HCT116 (cell line): ENCODE measurements around the gene DAGLA. TPM values are rescaled to one million over a fixed set of nuclear protein-coding genes. Genes with fewer than 3 reads are reported as not detected.

Experiments used
- ATAC-seq: fragments of 200-7000 bp; cut with Tn5 transposase; 2 replicates; pipeline ENCODE4 v1.9.1; 2020; ENCODE audit warnings: mild to moderate bottlenecking, moderate library complexity
- BruUV-seq: library from RNA; stranded (reverse); fragments of 400-500 nt; replicated peaks from 2 replicates; lab custom pipeline; 2021; lab: Mats Ljungman, UMichigan
- CTCF ChIA-PET: fragments of 300-600 bp; sonication (Branson Sonifier 250); formaldehyde crosslinking; loops from one replicate; lab custom pipeline; 2021; ENCODE audit warnings: antibody characterized with exemption; lab: Charles Lee
- POLR2A ChIA-PET: fragments of 300-600, 350-600 bp; sonication (Branson Sonifier 250); formaldehyde crosslinking; loops from one replicate; lab custom pipeline; 2021; ENCODE audit warnings: antibody characterized with exemption; lab: Charles Lee
- RAD21 ChIA-PET, 2 experiments: fragments of 300-600 bp; sonication (Branson Sonifier 250); formaldehyde crosslinking; loops; one replicate each; lab custom pipeline; 2023; ENCODE audit warnings: low total read pairs in 2 of 2; ENCODE audit not compliant: uncharacterized antibody in 2 of 2, unreplicated experiment in 2 of 2, low non-redundant PET in 1 of 2; lab: Charles Lee
- DNase-seq: peaks from one replicate; pipeline ENCODE4 v3.0.0-alpha.2; 2010; ENCODE audit warnings: low read depth, low spot score
- H2AFZ ChIP-seq: fragments of 200-600 bp; shearing (Covaris generic), sonication (generic); 2 replicates; pipeline ENCODE4 v1.6.1; 2017; ENCODE audit warnings: low read depth, mixed run types, mixed read lengths, antibody characterized with exemption, low read length; ENCODE audit not compliant: poor library complexity, severe bottlenecking
- H3K27ac ChIP-seq: 2 replicates; pipeline ENCODE4 v1.5.1; 2012; ENCODE audit warnings: low read depth, low read length
- H3K27me3 ChIP-seq: fragments of 200-600 bp; sonication (generic); 2 replicates; pipeline ENCODE4 v1.6.1; 2016; ENCODE audit warnings: mixed run types, low read length, mixed read lengths; ENCODE audit not compliant: insufficient read depth
- H3K36me3 ChIP-seq, 2 experiments: fragments of 200-500 bp in 1 of 2; fragments of 200-600 bp in 1 of 2; sonication (Bioruptor generic) in 1 of 2; sonication (generic) in 1 of 2; 2 replicates each; pipeline versions ENCODE4 v1.5.1 to v1.6.1; 2014 to 2016; ENCODE audit warnings: low read length in 2 of 2, inconsistent platforms in 1 of 2, mixed read lengths in 1 of 2, mixed run types in 1 of 2; ENCODE audit not compliant: insufficient read depth in 2 of 2, control insufficient read depth in 1 of 2
- H3K4me1 ChIP-seq, 2 experiments: fragments of 200-600 bp in 1 of 2; sonication (generic) in 1 of 2; 2 replicates each; pipeline versions ENCODE4 v1.5.1 to v1.6.1; 2012 to 2017; ENCODE audit warnings: low read length in 2 of 2, inconsistent platforms in 1 of 2, mild to moderate bottlenecking in 1 of 2, mixed read lengths in 1 of 2, mixed run types in 1 of 2, moderate library complexity in 1 of 2; ENCODE audit not compliant: insufficient read depth in 2 of 2, control insufficient read depth in 1 of 2
- H3K4me2 ChIP-seq: fragments of 200-600 bp; sonication (generic); 2 replicates; pipeline ENCODE4 v1.6.1; 2017; ENCODE audit warnings: mixed run types, low read length, mixed read lengths
- H3K4me3 ChIP-seq, 2 experiments: fragments of 200-600 bp in 1 of 2; sonication (generic) in 1 of 2; replicated peaks in 1 of 2; 2 replicates each; pipeline ENCODE4 v1.5.1; 2011 to 2016; ENCODE audit warnings: low read length in 2 of 2, control low read depth in 1 of 2, low read depth in 1 of 2, mild to moderate bottlenecking in 1 of 2, mixed read lengths in 1 of 2, mixed run types in 1 of 2
- H3K79me2 ChIP-seq: fragments of 200-600 bp; sonication (generic); 2 replicates; pipeline ENCODE4 v1.6.1; 2017; ENCODE audit warnings: mild to moderate bottlenecking, mixed run types, low read length, moderate library complexity, mixed read lengths; ENCODE audit not compliant: insufficient read depth
- H3K9ac ChIP-seq: fragments of 200-600 bp; sonication (generic); 2 replicates; pipeline ENCODE4 v1.6.1; 2016; ENCODE audit warnings: low read length, mixed read lengths
- H3K9me2 ChIP-seq: fragments of 200-600 bp; sonication (generic), shearing (Covaris generic); 2 replicates; pipeline ENCODE4 v1.6.1; 2017; ENCODE audit warnings: mixed run types, mild to moderate bottlenecking, moderate library complexity; ENCODE audit not compliant: insufficient read depth
- H3K9me3 ChIP-seq, 2 experiments: fragments of 200-500 bp in 1 of 2; fragments of 200-600 bp in 1 of 2; sonication (Bioruptor generic) in 1 of 2; sonication (generic) in 1 of 2; 2 replicates each; pipeline ENCODE4 v1.6.1; 2014 to 2017; ENCODE audit warnings: low read length in 2 of 2, mixed read lengths in 2 of 2, inconsistent platforms in 1 of 2, low read depth in 1 of 2, mild to moderate bottlenecking in 1 of 2, mixed run types in 1 of 2, moderate library complexity in 1 of 2; ENCODE audit not compliant: control insufficient read depth in 1 of 2, insufficient read depth in 1 of 2
- H4K20me1 ChIP-seq: fragments of 200-600 bp; sonication (generic), shearing (Covaris generic); 2 replicates; pipeline ENCODE4 v1.6.1; 2017; ENCODE audit warnings: mixed run types, mild to moderate bottlenecking, moderate library complexity; ENCODE audit not compliant: insufficient read depth
- ATF3 ChIP-seq: IDR thresholded peaks from 2 replicates; pipeline ENCODE4 v1.6.1; 2012
- CBX3 ChIP-seq: IDR thresholded peaks from 2 replicates; pipeline ENCODE4 v1.6.1; 2012; ENCODE audit warnings: low read depth
- CTCF ChIP-seq, 3 experiments: fragments of 200-600 bp in 1 of 3; sonication (generic) in 1 of 3; IDR thresholded peaks in 2 of 3; conservative IDR thresholded peaks in 1 of 3; 2 replicates each; pipeline ENCODE4 v1.5.1; 2012 to 2017; ENCODE audit warnings: low read depth in 2 of 3, low read length in 2 of 3, antibody characterized with exemption in 1 of 3, borderline replicate concordance in 1 of 3, control low read depth in 1 of 3, mild to moderate bottlenecking in 1 of 3, mixed read lengths in 1 of 3, mixed run types in 1 of 3, moderate library complexity in 1 of 3; ENCODE audit not compliant: insufficient read depth in 1 of 3
- ELF1 ChIP-seq: IDR thresholded peaks from 2 replicates; pipeline ENCODE4 v1.6.1; 2012; ENCODE audit warnings: low read depth, borderline replicate concordance
- EZH2 ChIP-seq: fragments of 200-600 bp; sonication (generic); IDR thresholded peaks from 2 replicates; pipeline ENCODE4 v1.6.1; 2017; ENCODE audit warnings: antibody characterized with exemption, mixed run types
- EZH2phosphoT487 ChIP-seq: fragments of 200-600 bp; IDR thresholded peaks from 2 replicates; pipeline ENCODE4 v1.6.1; 2018; ENCODE audit warnings: antibody characterized with exemption, borderline replicate concordance
- FOSL1 ChIP-seq: IDR thresholded peaks from 2 replicates; pipeline ENCODE4 v1.6.1; 2012; ENCODE audit warnings: low read depth
- JUND ChIP-seq: IDR thresholded peaks from 2 replicates; pipeline ENCODE4 v1.6.1; 2012
- MAX ChIP-seq: IDR thresholded peaks from 2 replicates; pipeline ENCODE4 v1.6.1; 2012
- POLR2AphosphoS5 ChIP-seq: IDR thresholded peaks from 2 replicates; pipeline ENCODE4 v1.6.1; 2011; ENCODE audit warnings: mild to moderate bottlenecking, low read depth, low read length, moderate library complexity
- REST ChIP-seq: IDR thresholded peaks from 2 replicates; pipeline ENCODE4 v1.6.1; 2012; ENCODE audit warnings: low read depth
- SIN3A ChIP-seq: IDR thresholded peaks from 2 replicates; pipeline ENCODE4 v1.6.1; 2012; ENCODE audit warnings: low read depth
- SP1 ChIP-seq: IDR thresholded peaks from 2 replicates; pipeline ENCODE4 v1.6.1; 2012; ENCODE audit warnings: low read depth
- SRF ChIP-seq: IDR thresholded peaks from 2 replicates; pipeline ENCODE4 v1.6.1; 2012; ENCODE audit warnings: low read depth
- TCF7L2 ChIP-seq: IDR thresholded peaks from 2 replicates; pipeline ENCODE4 v1.7.0; 2011; ENCODE audit warnings: borderline replicate concordance, inconsistent platforms; ENCODE audit not compliant: insufficient read depth, insufficient read length; ENCODE audit errors: extremely low read depth
- YY1 ChIP-seq: IDR thresholded peaks from 2 replicates; pipeline ENCODE4 v1.6.1; 2011; ENCODE audit warnings: low read length, low read depth, moderate library complexity, mild to moderate bottlenecking; ENCODE audit not compliant: insufficient replicate concordance; ENCODE audit errors: extremely low read depth
- ZBTB33 ChIP-seq: IDR thresholded peaks from 2 replicates; pipeline ENCODE4 v1.6.1; 2011; ENCODE audit warnings: mild to moderate bottlenecking, low read length, moderate library complexity; ENCODE audit not compliant: insufficient replicate concordance; ENCODE audit errors: extremely low read depth
- ZFX ChIP-seq: fragments of 450-650 bp; IDR thresholded peaks from 2 replicates; pipeline ENCODE4 v1.6.1; 2017
- ZNF274 ChIP-seq: fragments of 200-500 bp; sonication (Bioruptor generic); IDR thresholded peaks from 2 replicates; pipeline ENCODE4 v1.6.1; 2014; ENCODE audit warnings: mild to moderate bottlenecking, low read depth, low read length, inconsistent platforms
- intact Hi-C: fragments of 100-400 bp; cut with micrococcal nuclease; formaldehyde crosslinking; loops from 2 replicates; pipeline ENCODE4 v1.10.0; 2022
- total RNA-seq: library from RNA; stranded (reverse); gene quantifications from one replicate; pipeline ENCODE4 v1.2.1, GENCODE V29; 2021; ENCODE audit not compliant: unreplicated experiment

DAGLA gene
- total RNA-seq, 1 experiment from 2014 or later, result 2.7 TPM

- CTCF ChIA-PET, result interaction anchor here (0.5 kb wide), 1 partner anchor 17 kb away, joined by 3 read pairs; no protein-coding TSS in a partner anchor
- no peaks in the 10 kb centered on the region for H3K4me1 ChIP-seq
- BruUV-seq, result no TSS peak
- POLR2A ChIA-PET, result interaction anchor here (1.1 kb wide), 1 partner anchor 9 kb away, joined by 3 read pairs; no protein-coding TSS in a partner anchor
- H3K4me2 ChIP-seq, result no peak overlapping the region
- DNase-seq (no peak), ATAC-seq (no peak)
- no peaks in the 10 kb centered on the region for H3K9me3 ChIP-seq
- no peaks in the 10 kb centered on the region for H3K79me2 ChIP-seq
- RAD21 ChIA-PET, result no interaction called here
- H3K9ac ChIP-seq, result no peak overlapping the region
- no peaks in the 10 kb centered on the region for H3K27me3 ChIP-seq
- TF ChIP-seq REST, result no peak
- TF ChIP-seq SP1, result no peak
- no peak for TF ChIP-seq EZH2
- no peak for TF ChIP-seq ATF3
- no peak for TF ChIP-seq SIN3A
- TF ChIP-seq MAX, result no peak
- TF ChIP-seq FOSL1, result no peak
- TF ChIP-seq CTCF (IDR thresholded peaks at IDR 0.05 in 2 of 3, conservative IDR thresholded peaks at IDR 0.05 in 1 of 3; ENCODE audit: borderline replicate concordance in 1 of 3, insufficient read depth in 1 of 3, low read depth in 2 of 3, low read length in 2 of 3), result no peak
- TF ChIP-seq EZH2phosphoT487, result no peak
- TF ChIP-seq YY1, result no peak
- TF ChIP-seq ZNF274, result no peak
- TF ChIP-seq TCF7L2, result no peak
- TF ChIP-seq ELF1, result no peak
- no peak for TF ChIP-seq ZFX
- no peak for TF ChIP-seq JUND
- TF ChIP-seq CBX3, result no peak
- TF ChIP-seq POLR2AphosphoS5, result no peak
- no peak for TF ChIP-seq ZBTB33
- TF ChIP-seq SRF, result no peak
- H2AFZ ChIP-seq, result no peak overlapping the region
- H3K9me2 ChIP-seq, result no peaks in the 10 kb centered on the region
- no peak overlapping the region for H3K4me3 ChIP-seq
- peaks cover 9 to 28% of the 10 kb centered on the region in 2 experiments; a peak in 3 of 4 replicates for H3K36me3 ChIP-seq
- H4K20me1 ChIP-seq, result no peaks in the 10 kb centered on the region
- intact Hi-C loops, result no loop called here
- no peak overlapping the region for H3K27ac ChIP-seq
Observed at GRCh38 chr11:61782299-61782698, 102.1 kb downstream of the DAGLA start.
